Fibroblast of lung (primary cell): ENCODE results near the gene POMC. TPM values are rescaled to one million over a fixed set of nuclear protein-coding genes. Genes with fewer than 3 reads are reported as not detected.

Experiments used
- DNase-seq, 2 donors: peaks; one replicate each; pipeline versions ENCODE4 v3.0.0 to v3.0.0-alpha.2; 2010; ENCODE audit warnings: low read depth in 2 of 2
- H2AFZ ChIP-seq: 2 replicates; pipeline ENCODE4 v1.5.1; 2012; ENCODE audit warnings: low read length, control low read depth, inconsistent platforms
- H3K27ac ChIP-seq: 2 replicates; pipeline ENCODE4 v1.5.1; 2011; ENCODE audit warnings: low read length, control low read depth; ENCODE audit not compliant: insufficient read depth
- H3K27me3 ChIP-seq: 2 replicates; pipeline ENCODE4 v1.5.1; 2011; ENCODE audit warnings: mild to moderate bottlenecking, low read length; ENCODE audit not compliant: control insufficient read depth, insufficient read depth
- H3K36me3 ChIP-seq: 2 replicates; pipeline ENCODE4 v1.5.1; 2011; ENCODE audit warnings: low read length; ENCODE audit not compliant: control insufficient read depth, insufficient read depth
- H3K4me1 ChIP-seq: 2 replicates; pipeline ENCODE4 v1.5.1; 2011; ENCODE audit warnings: low read length; ENCODE audit not compliant: control insufficient read depth, insufficient read depth; ENCODE audit errors: extremely low read depth
- H3K4me2 ChIP-seq: 2 replicates; pipeline ENCODE4 v1.5.1; 2011; ENCODE audit warnings: low read length, control low read depth; ENCODE audit not compliant: insufficient read depth; ENCODE audit errors: extremely low read depth
- H3K4me3 ChIP-seq, 4 experiments: fragments of 200-600 bp in 1 of 4; sonication (generic) in 1 of 4; replicated peaks in 1 of 4; 2 replicates each; pipeline ENCODE4 v1.5.1; 2011 to 2016; ENCODE audit warnings: low read length in 4 of 4, low read depth in 3 of 4, mild to moderate bottlenecking in 3 of 4, control low read depth in 2 of 4, inconsistent platforms in 1 of 4, mixed read lengths in 1 of 4; ENCODE audit not compliant: insufficient read depth in 1 of 4; ENCODE audit errors: control extremely low read depth in 1 of 4
- H3K79me2 ChIP-seq: 2 replicates; pipeline ENCODE4 v1.5.1; 2012; ENCODE audit warnings: mild to moderate bottlenecking, low read length, inconsistent platforms; ENCODE audit not compliant: control insufficient read depth, insufficient read depth
- H3K9ac ChIP-seq: 2 replicates; pipeline ENCODE4 v1.5.1; 2011; ENCODE audit warnings: mild to moderate bottlenecking, low read length, control low read depth; ENCODE audit not compliant: insufficient read depth
- H3K9me3 ChIP-seq: 2 replicates; pipeline ENCODE4 v1.5.1; 2012; ENCODE audit warnings: low read depth, low read length; ENCODE audit not compliant: control insufficient read depth, insufficient read depth
- H4K20me1 ChIP-seq: 2 replicates; pipeline ENCODE4 v1.5.1; 2011; ENCODE audit warnings: low read length; ENCODE audit not compliant: control insufficient read depth, insufficient read depth; ENCODE audit errors: extremely low read depth
- CTCF ChIP-seq, 2 donors: IDR thresholded peaks in 1 of 2; conservative IDR thresholded peaks in 1 of 2; 1 replicate in 1 of 2; 2 replicates in 1 of 2; pipeline ENCODE4 v1.5.1; 2011 to 2012; ENCODE audit warnings: low read length in 2 of 2, control low read depth in 1 of 2, inconsistent platforms in 1 of 2, low read depth in 1 of 2, mild to moderate bottlenecking in 1 of 2
- EZH2 ChIP-seq: IDR thresholded peaks from 2 replicates; pipeline ENCODE4 v1.5.1; 2012; ENCODE audit warnings: low read length, control low read depth, mild to moderate bottlenecking; ENCODE audit errors: missing control alignments
- polyA plus RNA-seq, 2 donors: library from polyadenylated mRNA; depleted of rRNA in 1 of 2; stranded (reverse) in 1 of 2; unstranded in 1 of 2; fragments of >200 nt; gene quantifications; 2 replicates each; pipeline ENCODE4 v1.2.1, GENCODE V29; 2011 to 2012; ENCODE audit warnings: missing spikeins in 1 of 2
- total RNA-seq: library from RNA; depleted of rRNA; stranded (reverse); fragments of >200 nt; gene quantifications from 2 replicates; pipeline ENCODE4 v1.2.1, GENCODE V29; 2014

POMC gene
- total and polyA plus RNA-seq, 2 donors (not counting 1 experiment from before 2014, with no cell fraction given), result 0.66 TPM; not detected in 1

- TF ChIP-seq CTCF (conservative IDR thresholded peaks at IDR 0.05 in 1 of 2, IDR thresholded peaks at IDR 0.05 in 1 of 2; ENCODE audit: low read depth in 1 of 2, low read length in 2 of 2) (no peak), EZH2 (no peak)
- Histone ChIP-seq H3K27ac (no peak overlapping the region), H3K36me3 (no peaks in the 10 kb centered on the region), H3K4me1 (no peaks in the 10 kb centered on the region), H3K4me2 (no peak overlapping the region), H2AFZ (no peak overlapping the region), H3K9ac (no peak overlapping the region), H3K79me2 (no peaks in the 10 kb centered on the region), H3K9me3 (no peaks in the 10 kb centered on the region), H3K4me3 (no peak overlapping the region), H3K27me3 (no peaks in the 10 kb centered on the region), H4K20me1 (no peaks in the 10 kb centered on the region)
- no peak for DNase-seq
These were observed 22.2 kb upstream of the POMC start for GRCh38 chr2:25190536-25190935.

- no peak overlapping the region for H3K4me3 ChIP-seq
- no peaks in the 10 kb centered on the region for H3K4me1 ChIP-seq
- H4K20me1 ChIP-seq, result no peaks in the 10 kb centered on the region
- H3K9me3 ChIP-seq, result no peaks in the 10 kb centered on the region
- no peak overlapping the region for H3K4me2 ChIP-seq
- no peaks in the 10 kb centered on the region for H3K36me3 ChIP-seq
- H3K27ac ChIP-seq, result no peak overlapping the region
- no peak for TF ChIP-seq EZH2
- TF ChIP-seq CTCF (conservative IDR thresholded peaks at IDR 0.05 in 1 of 2, IDR thresholded peaks at IDR 0.05 in 1 of 2; ENCODE audit: low read depth in 1 of 2, low read length in 2 of 2), result no peak
- H3K27me3 ChIP-seq, result no peaks in the 10 kb centered on the region
- no peaks in the 10 kb centered on the region for H3K79me2 ChIP-seq
- no peak overlapping the region for H3K9ac ChIP-seq
- H2AFZ ChIP-seq, result no peak overlapping the region
- no peak for DNase-seq
These were observed 20.0 kb upstream of the POMC start for GRCh38 chr2:25188405-25188804.

- no peak overlapping the region for H3K27ac ChIP-seq
- H3K4me1 ChIP-seq, result no peaks in the 10 kb centered on the region
- H3K4me2 ChIP-seq, result no peak overlapping the region
- no peak overlapping the region for H3K9ac ChIP-seq
- H4K20me1 ChIP-seq, result no peaks in the 10 kb centered on the region
- H2AFZ ChIP-seq, result no peak overlapping the region
- TF ChIP-seq EZH2 (no peak), CTCF (conservative IDR thresholded peaks at IDR 0.05 in 1 of 2, IDR thresholded peaks at IDR 0.05 in 1 of 2; ENCODE audit: low read depth in 1 of 2, low read length in 2 of 2) (no peak)
- H3K27me3 ChIP-seq, result no peaks in the 10 kb centered on the region
- H3K9me3 ChIP-seq, result no peaks in the 10 kb centered on the region
- no peak overlapping the region for H3K4me3 ChIP-seq
- no peaks in the 10 kb centered on the region for H3K36me3 ChIP-seq
- no peak for DNase-seq
- H3K79me2 ChIP-seq, result no peaks in the 10 kb centered on the region
These were observed 19.5 kb upstream of the POMC start for GRCh38 chr2:25187729-25188350.
